ENCODE results near the gene DENND2C. TPM values are rescaled to one million over a fixed set of nuclear protein-coding genes. Genes with fewer than 3 reads are reported as not detected.

Gene DENND2C
- total and polyA plus RNA-seq, 9 donors, result 1.5 to 3.6 (median 2.6) TPM

GRCh38 chr1:114545315-114545714 is 124.5 kb downstream of the DENND2C start:
- no peaks in the 10 kb centered on the region for H3K9me3 ChIP-seq
- no peak overlapping the region for H3K27ac ChIP-seq
- no peak for DNase-seq
- intact Hi-C loops (cut with DNase I), result no loop called here
- no peaks in the 10 kb centered on the region for H3K4me1 ChIP-seq (ENCODE audit: insufficient read depth)
- 64 to 70% (median 67%) methylated on average over 1 of the region's 1 CpG for WGBS, 3 donors
- TF ChIP-seq CTCF (IDR thresholded peaks at IDR 0.05) (no peak), POLR2A (IDR thresholded peaks at IDR 0.05) (no peak), EP300 (IDR thresholded peaks at IDR 0.05) (no peak)
- no peaks in the 10 kb centered on the region for H3K36me3 ChIP-seq
- no peaks in the 10 kb centered on the region for H3K27me3 ChIP-seq
- H3K4me3 ChIP-seq, result no peak overlapping the region

GRCh38 chr1:114540821-114541220 is 129.0 kb downstream of the DENND2C start:
- Histone ChIP-seq H3K9me3 (no peaks in the 10 kb centered on the region), H3K27me3 (no peaks in the 10 kb centered on the region), H3K4me1 (ENCODE audit: insufficient read depth) (no peaks in the 10 kb centered on the region), H3K27ac (no peak overlapping the region), H3K36me3 (no peaks in the 10 kb centered on the region), H3K4me3 (no peak overlapping the region)
- WGBS, 3 donors, result 47 to 63% (median 58%) methylated on average over 6 of the region's 6 CpGs
- TF ChIP-seq POLR2A (IDR thresholded peaks at IDR 0.05), result no peak
- no peak for TF ChIP-seq CTCF (IDR thresholded peaks at IDR 0.05)
- no peak for TF ChIP-seq EP300 (IDR thresholded peaks at IDR 0.05)
- DNase-seq, result no peak
- intact Hi-C loops (cut with DNase I), result no loop called here

GRCh38 chr1:114540272-114540671 is 129.6 kb downstream of the DENND2C start:
- Histone ChIP-seq H3K27ac (no peak overlapping the region), H3K27me3 (no peaks in the 10 kb centered on the region), H3K4me3 (no peak overlapping the region), H3K9me3 (no peaks in the 10 kb centered on the region), H3K36me3 (no peaks in the 10 kb centered on the region), H3K4me1 (ENCODE audit: insufficient read depth) (no peaks in the 10 kb centered on the region)
- no peak for DNase-seq
- intact Hi-C loops (cut with DNase I), result no loop called here
- TF ChIP-seq EP300 (IDR thresholded peaks at IDR 0.05) (no peak), POLR2A (IDR thresholded peaks at IDR 0.05) (no peak), CTCF (IDR thresholded peaks at IDR 0.05) (no peak)
- 42 to 48% (median 44%) methylated on average over 3 of the region's 3 CpGs for WGBS, 3 donors

GRCh38 chr1:114536043-114536442 is 133.8 kb downstream of the DENND2C start:
- Histone ChIP-seq H3K4me3 (no peak overlapping the region), H3K4me1 (ENCODE audit: insufficient read depth) (no peaks in the 10 kb centered on the region), H3K36me3 (no peaks in the 10 kb centered on the region), H3K27ac (no peak overlapping the region), H3K9me3 (no peaks in the 10 kb centered on the region), H3K27me3 (no peaks in the 10 kb centered on the region)
- no peak for TF ChIP-seq EP300 (IDR thresholded peaks at IDR 0.05)
- TF ChIP-seq POLR2A (IDR thresholded peaks at IDR 0.05), result no peak
- TF ChIP-seq CTCF (IDR thresholded peaks at IDR 0.05), result no peak
- intact Hi-C loops (cut with DNase I), result no loop called here
- WGBS, 3 donors, result 93 to 95% (median 93%) methylated on average over 7 of the region's 7 CpGs
- DNase-seq, result no peak

GRCh38 chr1:114535401-114535800 is 134.4 kb downstream of the DENND2C start:
- Histone ChIP-seq H3K27ac (no peak overlapping the region), H3K36me3 (no peaks in the 10 kb centered on the region), H3K4me3 (no peak overlapping the region), H3K4me1 (ENCODE audit: insufficient read depth) (no peaks in the 10 kb centered on the region), H3K27me3 (no peaks in the 10 kb centered on the region), H3K9me3 (no peaks in the 10 kb centered on the region)
- WGBS, 3 donors, result 22 to 39% (median 32%) methylated on average over 1 of the region's 1 CpG
- TF ChIP-seq CTCF (IDR thresholded peaks at IDR 0.05), result no peak
- TF ChIP-seq POLR2A (IDR thresholded peaks at IDR 0.05), result no peak
- no peak for TF ChIP-seq EP300 (IDR thresholded peaks at IDR 0.05)
- intact Hi-C loops (cut with DNase I), result no loop called here
- no peak for DNase-seq

Data from ovary (tissue), 9 donors.